Aortic smooth muscle cell (primary cell): ENCODE measurements around the gene LNP1. TPM values are rescaled to one million over a fixed set of nuclear protein-coding genes. Genes with fewer than 3 reads are reported as not detected.

Experiments used
- total RNA-seq: library from RNA; depleted of rRNA; stranded (reverse); fragments of >200 nt; gene quantifications from 2 replicates; pipeline ENCODE4 v1.2.3, GENCODE V29; 2014

The LNP1 gene, protein sequence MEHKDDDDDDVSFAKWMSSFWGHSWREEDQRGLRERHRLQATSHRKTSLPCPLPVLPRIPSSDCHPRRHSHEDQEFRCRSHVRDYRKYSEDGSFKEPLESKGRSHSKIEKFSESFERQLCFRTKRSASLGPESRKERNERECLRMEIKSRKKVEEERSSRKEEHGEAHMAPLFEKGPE
- total RNA-seq, result 5.0 and 7.3 TPM in 2 replicates

DNA sequence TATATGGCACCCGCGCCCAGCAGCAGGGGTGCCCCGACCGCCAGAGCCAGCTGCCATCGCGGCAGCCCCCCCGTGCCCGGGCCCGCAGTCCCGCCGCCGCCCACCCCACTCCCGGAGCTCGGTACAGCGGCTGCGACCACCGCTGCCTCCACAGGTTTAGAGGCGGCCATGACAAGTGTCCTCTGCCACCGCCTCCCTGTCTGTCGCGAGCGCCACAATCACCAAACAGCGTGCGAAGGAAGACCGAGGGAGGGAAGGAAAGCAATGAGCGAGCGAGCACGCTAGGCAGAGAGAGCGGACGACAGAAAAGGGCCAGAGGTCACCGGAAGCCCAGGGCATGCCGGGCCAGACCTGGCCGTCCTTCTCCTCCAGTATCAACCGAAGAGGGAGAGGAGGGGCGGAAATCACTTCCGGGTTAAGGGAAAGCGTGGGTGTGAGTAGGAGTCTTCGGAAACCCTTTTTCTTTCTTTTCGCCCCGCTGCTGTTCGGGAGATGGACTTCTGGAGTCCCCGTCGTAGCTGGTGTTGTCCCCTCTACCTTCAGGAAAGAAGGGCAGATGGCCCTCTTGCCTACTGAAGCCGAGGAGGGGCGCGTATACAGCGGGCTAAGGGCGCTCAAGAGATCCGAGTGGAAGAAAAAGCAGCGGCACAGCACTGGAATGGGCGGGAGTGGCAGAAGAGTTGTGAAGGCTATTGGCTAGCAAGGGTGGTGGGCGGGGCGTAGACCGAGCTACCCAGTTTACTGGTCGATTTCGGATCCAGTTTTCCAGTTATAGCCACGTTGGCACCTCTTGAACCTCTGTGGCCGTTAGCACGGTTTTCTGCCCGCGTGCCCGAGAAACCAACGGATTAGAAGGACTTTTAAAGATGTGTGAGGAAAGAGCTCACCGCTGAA lies at the start of gene LNP1, which contains the start of gene TOMM70:
Gene LNP1, plus strand, starts transcription at position 760 of the 894 bp plus-strand sequence. CDS start 28,191 bp downstream, outside the sequence.
Gene TOMM70, minus strand, starts transcription at position 310 of the 894 bp plus-strand sequence. Its CDS starts 140 bp downstream, at position 170.

DNA sequence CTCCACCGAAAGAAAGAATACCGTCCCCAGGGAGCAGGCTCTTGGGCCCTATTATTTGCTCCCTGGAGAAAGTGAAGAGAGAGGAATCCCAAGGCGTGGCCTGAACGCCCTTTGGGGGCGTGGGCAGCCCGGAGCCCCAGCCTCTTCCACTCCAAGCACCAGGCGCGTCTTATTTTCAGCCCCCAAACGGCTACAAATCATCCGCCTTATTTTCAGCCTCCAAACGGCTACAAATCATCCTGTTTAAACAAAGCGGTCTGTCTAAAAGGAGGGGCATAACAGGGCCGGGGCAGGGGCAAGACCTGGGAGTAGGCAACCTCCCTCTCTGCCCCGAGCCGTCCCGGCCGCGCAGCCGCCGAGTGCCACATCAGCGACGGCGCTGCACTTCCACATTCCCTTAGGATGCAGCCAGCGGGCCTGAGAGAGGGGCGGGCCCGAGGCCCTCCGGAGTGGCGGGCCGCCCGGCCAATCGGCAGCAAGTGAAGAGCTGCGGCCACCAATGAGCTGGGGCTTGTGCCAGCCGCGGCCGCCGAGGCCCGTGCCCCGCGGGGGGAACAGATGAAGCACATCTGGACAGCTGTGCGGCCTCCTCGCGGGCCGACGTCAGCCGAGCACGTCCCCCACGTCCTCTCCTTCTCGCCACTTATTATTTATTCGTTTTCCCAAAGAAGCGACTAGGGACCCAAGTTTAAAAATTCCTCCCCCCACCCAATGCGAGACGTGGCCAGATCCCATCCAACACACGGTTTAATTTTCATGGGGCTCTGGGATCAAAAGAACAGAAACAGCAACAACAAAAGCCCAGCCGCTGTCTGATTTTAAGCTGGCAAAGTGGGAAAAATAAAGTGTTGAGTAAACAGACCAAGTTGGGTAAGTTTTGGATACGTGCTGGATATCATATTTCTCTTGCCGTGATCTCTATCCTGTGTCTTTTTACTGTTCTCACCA lies 91.0 kb downstream of the LNP1 start, which contains the start of gene TMEM45A:
Gene TMEM45A, plus strand, starts transcription at position 561 of the 948 bp plus-strand sequence. CDS start 62,593 bp downstream, outside the sequence.

Other genes starting within 250 kb of the LNP1 start
- gene TBC1D23, start 140.5 kb upstream of the LNP1 start, total RNA-seq, result 63.3 and 68.8 TPM in 2 replicates
- gene NIT2, start 66.8 kb upstream of the LNP1 start, total RNA-seq, result 13.6 and 21.6 TPM in 2 replicates
- 45.8 and 50.1 TPM in 2 replicates for gene TOMM70, start 450 bp upstream of the LNP1 start, total RNA-seq
- gene TMEM45A, start 91.1 kb downstream of the LNP1 start, total RNA-seq, result 27.1 and 33.6 TPM in 2 replicates
- gene ADGRG7, start 208.1 kb downstream of the LNP1 start, total RNA-seq, result 52.7 TPM in 1 of 2 replicates, not detected in the other